HG03439 (cell line): ENCODE results near the gene SEMA6B.
"Not testable (repeated sequence)": the region's sequence is repeated elsewhere in the genome, so short reads cannot be mapped to it uniquely, and the experiment has no call there.

ENCODE experiments used
- ATAC-seq: cut with Tn5 transposase; IDR thresholded peaks from one replicate; pipeline ENCODE4 v1.9.1; 2021; ENCODE audit warnings: mild to moderate bottlenecking, moderate library complexity; ENCODE audit not compliant: unreplicated experiment

The SEMA6B gene

DNA sequence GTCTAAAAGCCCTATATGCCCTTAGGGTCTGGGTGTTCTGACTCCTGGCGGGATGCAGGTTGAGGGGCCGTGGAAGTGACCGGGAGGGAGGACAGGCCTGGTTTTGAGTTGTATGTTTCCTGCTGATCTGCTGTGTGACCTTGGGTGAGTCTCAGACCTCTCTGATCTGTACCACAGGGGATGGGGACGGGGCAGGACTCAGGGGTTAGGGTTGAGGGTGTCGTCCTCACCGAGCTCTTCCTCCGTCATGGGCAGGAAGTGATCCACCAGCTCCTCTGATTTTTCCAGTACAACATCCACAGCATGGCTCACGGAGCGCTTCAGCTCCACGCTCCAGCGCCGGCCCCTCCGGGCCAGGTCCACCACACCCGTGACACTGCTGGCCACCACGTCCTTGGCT lies 30.6 kb downstream of the SEMA6B start:
- no peak for ATAC-seq

DNA sequence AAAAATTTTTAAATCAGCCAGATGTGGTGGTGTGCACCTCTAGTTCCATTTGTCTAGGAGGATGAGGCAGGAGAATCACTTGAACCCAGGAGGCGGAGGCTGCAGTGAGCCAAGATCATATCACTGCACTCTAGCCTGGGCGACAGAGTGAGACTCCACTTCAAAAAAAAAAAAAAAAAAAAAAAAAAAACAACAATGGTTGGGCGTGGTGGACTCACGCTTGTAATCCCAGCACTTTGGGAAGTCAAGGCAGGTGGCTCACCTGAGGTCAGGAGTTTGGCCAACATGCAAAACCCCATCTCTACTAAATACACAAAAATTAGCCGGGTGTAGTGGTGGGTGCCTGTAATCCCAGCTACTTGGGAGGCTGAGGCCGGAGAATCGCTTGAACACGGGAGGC lies 32.1 kb downstream of the SEMA6B start:
- not testable (repeated sequence) for ATAC-seq

DNA sequence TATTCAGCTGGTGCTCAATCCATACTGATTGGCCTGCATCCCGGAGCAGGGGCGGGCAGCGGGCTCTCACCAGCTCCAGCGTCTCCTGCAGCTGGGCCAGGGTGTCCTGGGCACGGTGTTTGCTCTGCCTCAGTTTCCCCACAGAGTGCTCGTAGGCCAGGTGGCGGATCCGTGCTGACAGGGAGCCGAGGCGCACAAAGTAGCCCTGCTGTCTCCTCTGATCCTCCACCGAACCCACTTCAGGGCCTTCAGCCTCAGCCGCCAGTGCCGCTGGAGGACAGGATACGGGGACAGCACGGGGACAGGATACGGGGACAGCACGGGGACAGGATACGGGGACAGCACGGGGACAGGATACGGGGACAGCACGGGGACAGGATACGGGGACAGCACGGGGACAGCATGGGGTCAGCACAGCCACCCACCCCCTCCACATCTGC lies 33.9 kb downstream of the SEMA6B start:
- ATAC-seq: no peak

DNA sequence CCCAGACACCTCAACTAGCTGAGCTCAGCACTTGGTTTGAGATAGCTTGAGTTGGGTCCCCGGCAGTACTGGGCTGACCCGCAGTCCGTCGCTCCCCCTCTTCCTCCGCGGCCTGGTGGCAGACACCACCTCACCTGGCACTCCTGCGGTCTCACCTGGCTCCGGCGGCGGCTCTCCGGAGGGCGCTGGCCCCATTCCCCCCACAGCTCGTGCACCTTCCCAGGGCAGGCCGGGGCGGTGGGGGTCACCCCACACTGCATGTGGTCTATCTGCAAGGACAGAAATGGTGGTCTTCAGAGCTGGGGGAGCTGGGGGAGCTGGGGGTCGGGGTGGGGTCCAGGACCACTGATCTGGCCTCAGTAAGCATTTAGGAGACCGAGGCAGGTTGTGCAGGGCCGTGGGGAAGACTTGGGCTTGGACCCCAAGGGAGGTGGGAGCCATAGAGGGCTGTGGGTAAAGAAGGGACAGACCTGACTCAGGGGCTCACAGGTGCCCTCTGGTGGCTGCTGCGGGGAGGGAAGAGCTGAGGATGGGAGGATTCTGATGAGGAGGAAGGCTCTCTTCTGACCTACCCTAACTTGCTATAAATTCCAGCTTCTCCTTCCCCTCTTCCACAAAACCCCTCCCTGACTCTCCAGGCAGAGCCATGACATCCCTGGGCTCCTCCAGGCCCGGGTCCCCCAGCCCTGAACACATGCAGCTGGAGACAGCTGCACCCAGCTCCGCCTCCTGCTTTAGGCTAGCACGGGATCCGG lies 34.5 kb downstream of the SEMA6B start:
- ATAC-seq: no peak

DNA sequence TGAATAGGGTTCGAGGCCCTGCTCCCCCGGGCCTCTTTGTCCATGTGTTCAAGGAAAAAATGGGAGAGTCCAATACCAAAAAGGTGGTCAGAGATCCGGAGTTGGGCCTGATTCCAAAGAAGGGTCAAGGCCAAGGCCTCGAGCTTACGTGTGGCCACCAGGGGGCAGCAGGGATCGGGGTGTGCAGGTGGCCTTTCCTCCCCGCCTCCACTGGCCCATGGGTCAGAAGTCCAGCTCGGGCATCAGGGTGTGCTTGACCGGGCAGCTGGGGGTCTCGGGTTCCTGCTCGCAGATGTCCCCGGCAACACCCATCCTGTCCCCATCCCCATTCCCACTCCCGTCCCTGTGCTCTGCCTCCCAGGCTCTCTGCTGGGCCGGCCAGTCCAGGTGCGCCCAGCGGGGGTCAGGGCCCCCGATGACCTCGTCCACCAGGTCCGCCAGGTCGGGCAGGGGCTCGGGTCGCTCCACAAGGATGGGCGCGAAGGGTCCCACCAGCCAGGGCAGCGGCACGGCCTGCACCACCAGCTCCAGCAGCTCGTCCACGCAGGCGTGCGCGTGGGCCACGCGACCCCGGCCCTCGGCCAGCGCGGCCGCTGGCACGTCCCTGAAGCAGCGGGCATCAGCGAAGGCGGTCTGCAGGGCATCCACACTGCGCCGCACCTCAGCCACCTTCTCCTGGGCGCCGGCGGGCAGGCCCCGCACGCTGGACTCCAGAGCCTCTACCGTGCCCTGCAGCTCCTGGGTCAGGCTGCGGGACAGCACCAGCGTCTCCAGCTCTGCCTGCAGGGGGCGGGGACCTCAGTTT lies 36.0 kb downstream of the SEMA6B start:
- ATAC-seq: no peak

DNA sequence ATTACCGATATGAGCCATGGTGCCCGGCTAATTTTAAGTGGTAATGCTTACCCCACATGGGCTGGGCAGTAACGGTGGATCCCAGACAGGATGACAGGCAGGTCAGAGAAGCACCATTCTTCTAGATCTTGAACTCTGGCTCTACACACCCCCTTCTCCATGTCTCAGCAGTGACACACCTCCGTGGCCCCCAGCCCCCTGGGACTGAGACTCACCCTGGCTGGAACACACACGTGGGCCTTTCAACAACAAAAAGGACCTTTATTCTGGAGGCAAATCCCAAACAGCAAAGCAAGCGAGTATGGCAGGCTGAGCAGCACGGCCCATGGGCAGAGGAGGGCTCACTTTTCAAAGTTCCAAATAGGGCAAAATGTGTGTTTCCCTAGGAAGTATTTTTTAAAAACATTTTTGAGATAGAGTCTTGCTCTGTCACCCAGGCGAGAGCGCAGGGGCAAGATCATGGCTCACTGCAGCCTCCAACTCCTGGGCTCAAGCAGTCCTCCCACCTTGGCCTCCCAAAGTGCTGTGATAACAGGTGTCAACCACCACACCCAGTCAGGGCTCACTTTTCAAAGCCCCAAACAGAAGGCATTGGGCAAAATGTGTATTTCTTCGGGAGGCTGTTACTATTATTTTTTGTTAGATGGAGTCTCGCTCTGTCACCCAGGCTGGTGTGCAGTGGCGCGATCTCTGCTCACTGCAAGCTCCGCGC lies 37.0 kb downstream of the SEMA6B start:
- ATAC-seq: no peak

DNA sequence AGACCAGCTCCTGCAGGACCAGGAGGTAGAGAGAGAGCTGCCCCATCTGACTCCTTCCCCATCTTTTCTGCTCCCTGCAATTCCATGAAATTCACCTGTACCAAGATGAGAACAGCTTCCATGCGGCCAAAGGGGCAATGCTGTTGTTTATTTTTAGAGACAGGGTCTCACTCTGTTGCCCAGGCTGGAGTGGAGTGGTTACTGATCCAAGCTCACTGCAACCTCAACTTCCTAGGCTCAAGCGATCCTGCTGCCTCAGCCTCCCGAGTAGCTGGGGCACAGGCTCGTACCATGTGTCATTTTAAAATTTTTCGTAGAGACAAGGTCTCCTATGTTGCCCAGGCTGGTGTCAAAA lies 37.6 kb downstream of the SEMA6B start:
- ATAC-seq: no peak

DNA sequence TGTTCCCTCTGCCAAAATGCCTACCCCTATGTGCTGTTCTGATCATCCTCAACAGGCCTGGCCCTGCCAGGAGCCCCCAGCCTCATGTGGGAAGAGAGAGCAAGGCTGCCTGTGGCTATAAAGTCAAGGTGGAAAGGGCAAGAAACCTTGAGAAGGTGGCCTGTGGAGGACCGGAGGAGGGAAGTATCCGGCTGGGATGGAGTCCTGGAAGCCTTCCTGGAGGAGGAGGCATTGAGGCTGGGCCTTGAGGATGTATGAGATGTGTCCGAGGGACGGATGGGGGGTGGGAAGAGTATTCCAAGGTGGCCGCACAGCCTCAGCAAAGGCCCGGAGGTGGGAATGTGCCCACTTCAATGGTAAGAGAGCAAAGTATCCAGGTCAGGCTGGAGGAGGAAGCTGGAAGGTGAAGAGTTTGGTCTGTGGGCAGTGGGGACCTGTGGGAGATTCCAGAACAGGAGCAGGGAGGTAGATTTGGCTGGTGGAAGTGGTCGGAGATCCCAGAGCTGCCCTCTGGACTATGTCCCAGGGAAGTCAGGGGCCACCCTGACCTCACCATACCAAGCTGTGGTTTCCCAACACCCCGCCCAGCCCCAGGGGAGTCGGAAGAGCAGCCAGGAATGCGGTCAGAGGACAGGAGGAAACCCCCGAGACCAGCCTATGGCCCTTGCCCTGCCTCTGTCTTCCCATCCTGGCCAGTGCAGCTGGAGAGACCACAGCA lies 38.2 kb downstream of the SEMA6B start:
- no peak for ATAC-seq

DNA sequence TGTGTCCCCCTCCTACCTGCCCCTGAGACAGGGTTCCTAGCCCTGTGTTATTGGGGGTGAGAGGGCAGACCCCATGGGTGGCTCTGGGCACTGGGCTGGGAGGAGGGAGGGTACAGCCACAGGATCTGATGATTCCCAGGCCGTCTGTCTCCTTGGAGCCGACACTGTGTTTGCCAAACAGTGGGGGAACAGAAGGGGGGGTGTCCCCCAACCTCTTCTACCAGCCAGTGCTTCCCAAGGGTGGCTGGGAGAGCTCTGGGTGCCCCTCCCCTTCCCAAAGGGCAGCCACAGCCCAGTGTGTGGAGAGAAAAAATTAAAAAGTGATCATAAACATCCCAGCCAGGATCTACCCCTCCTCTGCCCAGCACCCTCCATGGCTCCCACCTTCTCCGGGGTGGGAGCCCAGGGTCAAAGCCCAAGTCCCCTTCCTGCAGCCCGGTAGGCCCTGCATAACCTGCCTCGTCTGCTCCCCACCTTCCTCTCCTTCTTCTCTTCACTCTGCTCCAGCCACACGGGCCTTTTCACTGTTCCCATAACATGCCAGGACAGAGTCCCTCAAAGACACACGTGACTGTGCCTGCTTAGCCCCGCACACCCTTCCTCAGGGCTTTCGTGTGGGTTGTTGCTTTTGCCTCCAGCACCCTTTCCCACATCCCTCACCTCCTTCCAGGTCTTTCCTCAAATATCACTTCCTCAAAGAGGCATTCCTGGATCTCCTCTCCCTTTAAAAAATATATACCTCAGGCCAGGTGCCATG lies 39.8 kb downstream of the SEMA6B start:
- no peak for ATAC-seq

DNA sequence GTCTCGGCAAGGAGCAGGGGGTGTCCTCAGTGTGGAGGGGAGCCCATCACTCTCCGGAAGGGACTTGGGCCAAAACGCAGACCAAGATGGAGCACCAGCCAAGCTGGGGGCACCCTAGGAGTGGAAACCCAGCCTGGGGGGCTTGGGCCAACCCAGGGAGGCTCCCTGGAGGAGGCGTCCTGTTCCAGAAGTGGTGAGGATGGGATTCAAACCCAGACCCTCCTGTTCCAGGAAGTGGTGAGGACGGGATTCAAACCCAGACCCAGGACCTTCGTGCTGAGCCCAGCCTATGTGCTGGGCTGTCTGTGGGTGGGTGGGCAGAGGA lies 40.4 kb downstream of the SEMA6B start:
- ATAC-seq: no peak

DNA sequence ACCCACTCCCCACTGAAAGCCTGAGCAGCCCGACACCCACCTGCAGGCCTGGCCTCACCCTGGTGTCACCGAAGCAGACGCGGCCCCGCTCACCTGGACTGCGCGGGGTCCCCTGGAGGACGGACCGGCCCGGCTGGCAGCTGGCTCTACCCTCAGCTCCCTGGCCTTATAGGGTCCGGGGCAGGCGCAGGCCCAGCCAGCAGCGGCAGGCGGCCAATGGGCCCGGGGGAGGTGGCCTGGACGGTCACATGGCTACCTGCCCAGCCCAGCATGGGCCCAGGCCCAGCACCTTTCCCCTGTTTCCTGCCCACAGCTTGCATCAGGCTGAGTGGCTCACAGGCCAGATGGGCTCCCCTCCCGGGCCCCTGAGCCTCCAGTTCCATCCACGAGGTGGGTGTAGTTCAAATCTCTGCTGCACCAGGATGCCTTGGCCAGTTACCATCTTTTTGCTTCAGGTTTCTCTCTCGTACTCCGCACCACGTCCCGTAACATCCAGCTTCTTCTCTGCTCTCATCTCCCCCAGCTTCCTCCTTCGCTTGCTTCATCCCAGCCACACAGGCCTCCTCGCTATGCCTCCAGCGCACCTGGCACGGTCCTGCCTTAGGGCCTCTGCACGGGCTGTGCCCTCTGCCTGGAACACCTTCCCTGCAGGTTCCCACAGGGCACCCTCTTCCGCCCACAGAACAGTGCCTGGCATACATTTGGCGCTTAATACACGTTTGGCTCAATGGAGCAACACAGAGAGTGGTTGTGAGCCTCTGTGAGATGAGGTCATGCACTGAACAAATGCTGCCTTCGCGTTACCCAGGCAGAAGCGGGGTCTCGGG lies 40.9 kb downstream of the SEMA6B start, which contains the start of gene PLIN4:
Gene PLIN4 (minus strand): TSS at position 142 of the 827 bp plus-strand sequence. CDS start 214 bp downstream, outside the sequence.
- ATAC-seq: no peak

DNA sequence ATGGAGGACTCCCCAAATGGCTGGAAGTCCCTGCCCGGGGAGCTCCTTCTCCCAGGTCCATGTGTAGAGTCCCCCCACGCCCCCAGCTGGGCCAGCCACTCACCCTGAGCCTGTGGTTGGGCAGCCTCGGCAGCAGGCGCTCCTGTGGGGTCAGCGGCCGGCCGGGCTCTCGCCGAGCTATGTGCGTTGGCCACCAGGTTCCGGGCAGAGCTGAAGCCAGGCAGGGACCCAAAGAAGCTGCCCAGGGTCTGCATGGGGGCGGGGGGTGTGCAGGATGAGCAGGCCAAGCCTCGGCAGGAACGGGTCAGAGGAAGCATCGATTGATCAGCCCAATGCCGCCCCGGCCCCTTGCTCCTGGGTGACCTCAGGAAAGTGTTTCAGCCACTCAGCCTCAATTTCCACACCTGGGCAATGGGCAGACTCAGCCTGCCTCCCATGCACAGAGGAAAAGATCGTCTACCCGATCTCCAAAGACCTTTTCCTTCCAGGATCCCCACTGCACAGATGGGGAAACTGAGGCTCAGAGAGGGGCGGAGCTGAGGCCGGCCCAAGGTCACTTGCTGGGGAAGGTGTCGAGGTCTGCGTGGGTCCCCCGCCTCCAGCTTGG lies 41.9 kb downstream of the SEMA6B start:
- no peak for ATAC-seq

DNA sequence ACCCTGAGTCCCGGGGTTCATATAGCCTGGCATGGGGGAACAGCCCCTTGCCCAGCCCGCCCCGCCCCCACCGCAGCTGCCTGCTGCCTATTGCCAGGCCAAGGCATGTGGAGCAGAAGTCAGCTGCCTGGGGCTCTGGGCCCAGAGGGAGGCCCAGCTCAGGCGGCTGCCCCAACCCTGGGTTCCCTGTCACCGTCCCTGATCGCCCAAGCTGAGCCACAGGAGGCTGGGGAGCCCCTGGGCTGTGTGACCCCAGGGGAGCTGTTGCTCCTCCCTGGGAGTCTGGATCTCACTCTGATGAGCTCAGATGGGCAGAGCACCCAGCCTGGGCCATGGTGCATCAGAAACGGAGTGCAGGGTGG lies 42.6 kb downstream of the SEMA6B start:
- ATAC-seq: no peak

DNA sequence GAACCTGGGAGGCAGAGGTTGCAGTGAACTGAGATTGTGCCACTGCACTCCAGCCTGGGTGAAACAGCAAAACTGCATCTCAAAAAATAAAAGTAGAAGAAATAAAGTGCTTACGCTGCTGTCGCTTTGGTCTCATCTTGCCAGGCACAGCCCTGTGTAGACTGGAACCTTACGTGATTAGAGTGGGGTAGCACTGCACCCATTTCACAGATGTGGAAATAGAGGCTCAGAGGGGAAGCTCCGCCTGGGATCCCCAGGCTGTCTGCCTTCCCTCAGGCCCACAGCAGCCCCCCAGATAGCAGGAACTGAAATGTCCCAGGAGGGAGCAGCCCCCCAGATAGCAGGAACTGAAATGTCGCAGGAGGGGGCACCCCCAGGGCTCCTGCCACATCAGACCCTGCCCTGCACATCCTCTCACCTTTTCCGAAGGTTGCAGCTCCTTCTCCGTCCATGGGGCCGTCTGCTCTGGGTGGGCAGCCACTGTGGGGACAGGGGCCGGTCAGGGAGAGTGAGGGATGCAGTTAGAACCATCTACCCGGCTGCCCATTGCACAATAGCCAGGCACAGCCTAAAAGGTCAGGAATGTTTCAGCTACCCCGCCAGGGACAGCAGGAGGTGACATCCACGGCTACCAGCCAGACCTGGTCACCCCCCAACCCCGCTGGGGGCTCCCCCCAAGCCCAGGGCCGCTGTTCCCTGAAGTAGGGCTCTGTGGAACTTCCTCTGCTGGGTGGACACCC lies 43.1 kb downstream of the SEMA6B start:
- ATAC-seq: no peak

DNA sequence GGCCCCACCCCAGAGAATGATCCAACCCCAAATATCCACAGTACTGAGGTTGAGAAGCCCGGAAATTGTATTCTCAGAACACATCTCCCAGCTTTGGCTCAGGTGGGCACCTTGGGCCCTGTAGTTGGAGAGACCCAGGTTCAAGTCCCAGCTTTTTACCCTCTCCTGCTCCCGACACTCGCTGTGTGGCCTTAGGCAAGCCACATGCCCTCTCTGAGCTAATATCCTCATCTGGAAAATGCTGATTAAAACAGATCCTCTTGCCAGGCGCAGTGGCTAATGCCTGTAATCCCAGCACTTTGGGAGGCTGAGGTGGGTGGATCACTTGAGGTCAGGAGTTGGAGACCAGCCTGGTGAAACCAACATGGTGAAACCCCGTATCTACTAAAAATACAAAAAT lies 43.8 kb downstream of the SEMA6B start:
- no peak for ATAC-seq

DNA sequence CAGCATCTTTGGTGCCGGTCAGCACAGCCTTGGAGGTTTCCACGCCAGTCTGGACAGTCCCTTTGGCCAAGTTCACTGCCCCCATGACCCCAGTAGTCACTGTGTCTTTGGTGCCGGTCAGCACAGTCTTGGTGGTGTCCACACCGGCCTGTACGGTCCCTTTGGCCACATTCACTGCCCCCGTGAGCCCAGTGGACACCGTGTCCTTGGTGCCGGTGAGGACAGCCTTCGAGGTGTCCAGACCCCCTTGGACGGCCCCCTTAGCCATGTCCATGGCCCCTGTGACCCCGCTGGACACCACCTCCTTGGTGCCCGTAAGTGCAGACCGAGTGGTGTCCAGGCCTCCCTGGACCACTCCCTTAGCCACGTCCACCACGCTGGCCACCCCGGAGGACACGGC lies 46.2 kb downstream of the SEMA6B start:
- no peak for ATAC-seq

DNA sequence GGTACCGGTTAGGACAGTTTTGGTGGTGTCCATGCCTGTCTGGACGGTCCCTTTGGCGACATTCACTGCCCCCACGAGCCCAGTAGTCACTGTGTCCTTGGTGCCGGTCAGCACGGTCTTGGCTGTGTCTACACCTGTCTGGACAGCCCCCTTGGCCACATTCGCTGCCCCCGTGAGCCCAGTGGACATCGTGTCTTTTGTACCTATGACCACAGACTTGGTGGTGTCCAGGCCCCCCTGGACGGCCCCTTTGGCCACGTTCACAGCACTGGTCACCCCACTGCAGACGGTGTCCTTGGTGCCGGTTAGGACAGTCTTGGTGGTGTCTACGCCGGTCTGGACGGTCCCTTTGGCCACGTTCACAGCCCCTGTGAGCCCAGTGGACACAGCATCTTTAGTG lies 47.4 kb downstream of the SEMA6B start:
- no peak for ATAC-seq

DNA sequence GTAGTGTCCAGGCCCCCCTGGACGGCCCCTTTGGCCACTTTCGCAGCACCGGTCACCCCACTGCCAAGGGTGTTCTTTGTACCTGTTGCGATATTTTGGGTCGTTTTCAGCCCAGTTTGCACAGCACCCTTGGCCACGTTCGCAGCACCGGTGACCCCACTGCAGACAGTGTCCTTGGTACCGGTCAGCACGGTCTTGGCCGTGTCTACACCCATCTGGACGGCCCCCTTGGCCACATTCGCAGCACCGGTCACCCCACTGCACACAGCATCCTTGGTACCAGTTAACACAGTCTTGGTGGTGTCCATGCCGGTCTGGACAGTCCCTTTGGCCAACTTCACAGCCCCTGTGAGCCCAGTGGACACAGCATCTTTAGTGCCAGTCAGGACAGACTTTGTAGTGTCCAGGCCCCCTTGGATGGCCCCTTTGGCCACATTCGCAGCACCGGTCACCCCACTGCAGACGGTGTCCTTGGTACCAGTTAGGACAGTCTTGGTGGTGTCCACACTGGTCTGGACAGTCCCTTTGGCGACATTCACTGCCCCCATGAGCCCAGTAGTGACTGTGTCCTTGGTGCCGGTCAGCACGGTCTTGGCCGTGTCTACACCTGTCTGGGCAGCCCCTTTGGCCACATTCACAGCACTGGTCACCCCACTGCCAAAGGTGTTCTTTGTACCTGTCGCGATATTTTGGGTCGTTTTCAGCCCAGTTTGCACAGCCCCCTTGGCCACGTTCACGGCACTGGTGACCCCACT lies 48.0 kb downstream of the SEMA6B start:
- ATAC-seq: no peak
